Aorta (tissue), 5 donors: ENCODE results near the gene GTF3C1. TPM values are rescaled to one million over a fixed set of nuclear protein-coding genes. Genes with fewer than 3 reads are reported as not detected.
"Not testable (repeated sequence)": the region's sequence is repeated elsewhere in the genome, so short reads cannot be mapped to it uniquely, and the experiment has no call there.

Experiments used
- ATAC-seq: fragments of 200-7000 bp; cut with Tn5 transposase; one replicate; pipeline ENCODE4 v1.9.1; 2022; ENCODE audit warnings: moderate library complexity; ENCODE audit not compliant: low FRiP score
- DNase-seq, 2 donors: peaks; one replicate each; pipeline ENCODE4 v3.0.0-alpha.2; 2020
- H3K27ac ChIP-seq, 2 donors: one replicate each; pipeline ENCODE4 v1.5.1; 2013; ENCODE audit warnings: low read length in 2 of 2, mild to moderate bottlenecking in 2 of 2, moderate library complexity in 2 of 2, control low read depth in 1 of 2, inconsistent platforms in 1 of 2, low read depth in 1 of 2
- H3K27me3 ChIP-seq, 2 donors: one replicate each; pipeline ENCODE4 v1.6.1; 2013; ENCODE audit warnings: control low read depth in 1 of 2, low read length in 1 of 2, mild to moderate bottlenecking in 1 of 2, moderate library complexity in 1 of 2; ENCODE audit not compliant: insufficient read depth in 2 of 2, control insufficient read depth in 1 of 2
- H3K36me3 ChIP-seq, 2 donors: one replicate each; pipeline ENCODE4 v1.6.1; 2013; ENCODE audit warnings: control low read depth in 1 of 2, low read length in 1 of 2, mild to moderate bottlenecking in 1 of 2; ENCODE audit not compliant: insufficient read depth in 2 of 2, control insufficient read depth in 1 of 2
- H3K4me1 ChIP-seq, 2 donors: one replicate each; pipeline ENCODE4 v1.6.1; 2013; ENCODE audit warnings: low read length in 2 of 2, control low read depth in 1 of 2, mild to moderate bottlenecking in 1 of 2, moderate library complexity in 1 of 2; ENCODE audit not compliant: insufficient read depth in 2 of 2, control insufficient read depth in 1 of 2
- H3K4me3 ChIP-seq, 2 donors: one replicate each; pipeline ENCODE4 v1.5.1; 2013; ENCODE audit warnings: low read length in 2 of 2, control low read depth in 1 of 2, mild to moderate bottlenecking in 1 of 2
- H3K9me3 ChIP-seq: one replicate; pipeline ENCODE4 v1.6.1; 2013; ENCODE audit warnings: mild to moderate bottlenecking, low read length; ENCODE audit not compliant: control insufficient read depth
- WGBS, 2 donors: extraction: QIAGEN DNeasy Blood & Tissue Kit; methylation state at CpG; one replicate each; pipeline ENCODE4 v1.1.7; 2013; 5-methylcytosine and 5-hydroxymethylcytosine counted together
- intact Hi-C, 2 donors: fragments of 100-400 bp; cut with DNase I; formaldehyde crosslinking; loops; one replicate each; pipeline versions ENCODE4 v1.14.2 to v1.15.0; 2022
- polyA plus RNA-seq, 2 donors: library from polyadenylated mRNA; stranded (reverse); fragments of 200-250 nt; gene quantifications; one replicate each; pipeline ENCODE4 v1.2.3, GENCODE V29; 2013
- total RNA-seq, 2 donors: library from RNA; stranded (reverse); fragmentation: NEBNext Ultra II Directional; extraction: Animal tissue kit (Norgen Biotek cat#: 25700); gene quantifications; one replicate each; pipeline ENCODE4 v1.2.1, GENCODE V29; 2021
- donor health status: healthy with polysubstance abuse.
- donor health status: Bipolar disorder and iron deficiency.
- donor health status: DM: no; HTN: no; CAD: no.
- donor health status: DM: no; HTN: no; CAD: no.
- donor health status: DM: yes; HTN: yes; CAD: no.

The GTF3C1 gene
- total and polyA plus RNA-seq, 4 donors, result 9.4 to 72.2 (median 47.7) TPM

DNA sequence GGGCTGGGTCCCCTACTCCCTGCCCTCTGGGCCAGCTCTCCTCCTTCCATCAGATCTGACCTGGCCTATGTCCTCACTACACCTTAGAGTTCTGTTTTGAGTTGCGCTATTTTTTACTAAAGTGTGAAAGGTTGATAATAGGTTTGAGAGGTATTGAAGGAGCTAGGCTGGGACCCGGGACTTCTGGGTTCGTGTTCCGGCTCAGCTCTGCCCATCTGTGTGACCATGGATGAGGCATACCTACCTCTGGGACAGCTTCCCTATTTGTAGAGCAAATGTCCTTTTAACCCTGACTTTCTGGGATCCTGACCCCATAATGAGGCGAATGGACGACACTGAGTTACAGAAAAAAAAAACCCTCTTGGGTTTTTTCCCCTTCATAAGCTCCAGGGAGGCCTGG is 111.8 kb downstream of the GTF3C1 start:
- no peak for DNase-seq
- no peak overlapping the region for H3K4me3 ChIP-seq
- 95% methylated on average over 6 of the region's 6 CpGs for WGBS, 2 donors
- H3K9me3 ChIP-seq, result no peaks in the 10 kb centered on the region
- no peaks in the 10 kb centered on the region for H3K27me3 ChIP-seq
- H3K36me3 ChIP-seq, result no peaks in the 10 kb centered on the region
- ATAC-seq, result no peak
- H3K4me1 ChIP-seq, result no peaks in the 10 kb centered on the region
- intact Hi-C loops, result no loop called here
- H3K27ac ChIP-seq, result no peak overlapping the region

DNA sequence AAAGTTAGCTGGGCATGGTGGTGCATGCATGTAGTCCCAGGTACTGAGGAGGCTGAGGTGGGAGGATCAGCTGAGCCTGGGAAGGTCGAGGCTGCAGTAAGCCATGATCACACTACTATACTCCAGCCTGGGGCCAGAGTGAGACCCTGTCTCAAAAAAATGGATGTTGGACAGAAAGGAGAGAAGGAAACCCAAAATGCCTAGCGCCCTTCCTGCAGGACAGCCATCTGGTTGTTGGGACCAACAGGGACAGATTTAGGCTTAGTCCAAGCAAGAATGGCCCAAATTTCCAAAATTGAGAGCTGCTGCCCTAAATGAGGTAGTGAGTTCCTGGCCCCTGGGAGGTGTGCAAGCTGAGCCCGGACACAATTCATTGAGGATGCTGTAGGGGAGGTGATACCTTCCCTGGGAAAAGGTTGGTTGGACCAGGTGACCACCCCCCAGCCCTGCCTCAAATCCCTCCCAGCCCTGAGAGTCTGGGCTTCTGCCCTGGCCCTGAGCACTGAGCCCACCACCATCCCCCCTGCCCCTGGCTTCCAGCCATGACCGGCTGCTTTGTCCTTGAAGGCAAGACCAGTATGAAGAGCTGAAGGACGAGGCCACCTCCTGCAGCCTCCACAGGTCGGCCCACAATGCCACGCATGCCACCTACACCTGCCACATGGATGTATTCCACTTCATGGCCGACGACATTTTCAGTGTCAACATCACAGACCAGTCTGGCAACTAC is 112.6 kb downstream of the GTF3C1 start:
- intact Hi-C loops, result no loop called here
- H3K36me3 ChIP-seq, result no peaks in the 10 kb centered on the region
- WGBS, 2 donors, result 82 to 87% methylated on average over 9 of the region's 9 CpGs

DNA sequence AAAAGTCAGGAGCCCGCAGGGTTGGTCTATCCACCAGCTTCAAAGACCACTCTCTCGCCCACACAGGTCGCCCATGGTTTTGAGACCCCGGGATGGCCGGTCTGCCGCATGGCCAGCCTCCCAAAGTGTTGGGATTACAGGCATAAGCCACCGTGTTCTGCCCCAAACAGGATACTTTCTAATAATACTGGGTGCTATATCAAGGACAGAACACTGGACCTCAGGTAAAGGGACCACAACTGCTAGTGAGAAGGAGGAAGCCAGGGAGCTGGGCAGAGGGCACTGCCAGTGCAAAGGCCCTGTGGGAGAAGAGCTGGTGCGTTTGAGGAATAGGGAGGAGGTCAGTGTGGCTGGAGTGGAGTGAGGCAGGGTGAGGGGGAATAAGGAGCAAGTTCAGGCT is 113.6 kb downstream of the GTF3C1 start:
- intact Hi-C loops, result no loop called here
- H3K4me3 ChIP-seq, result no peak overlapping the region

More for the DNA sequence above, 112.6 kb downstream of the GTF3C1 start:
- no peak overlapping the region for H3K4me3 ChIP-seq
- no peak overlapping the region for H3K27ac ChIP-seq
- H3K9me3 ChIP-seq, result no peaks in the 10 kb centered on the region
- DNase-seq, result peak in 1 of 2 donors; percentile 58
- H3K27me3 ChIP-seq, result no peaks in the 10 kb centered on the region
- no peaks in the 10 kb centered on the region for H3K4me1 ChIP-seq
- ATAC-seq, result peak; percentile 34

DNA sequence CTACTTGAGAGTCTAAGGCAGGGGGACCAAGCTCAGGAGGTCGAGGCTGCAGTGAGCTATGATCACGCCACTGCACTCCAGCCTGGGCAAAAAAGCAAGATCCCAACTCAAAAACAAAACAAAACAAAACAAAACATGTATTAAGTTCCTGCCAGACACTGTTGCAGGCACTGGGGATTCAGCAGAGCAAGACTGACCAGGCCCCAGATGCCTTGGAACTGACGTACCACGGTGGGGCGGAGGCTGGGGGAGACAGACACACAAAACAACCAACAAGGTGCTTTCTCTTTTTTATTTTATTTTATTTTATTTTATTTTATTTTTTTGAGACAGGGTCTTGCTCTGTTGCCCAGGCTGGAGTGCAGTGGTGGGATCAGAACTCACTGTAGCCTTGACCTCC is 114.6 kb downstream of the GTF3C1 start:
- ATAC-seq, intact Hi-C loops, H3K36me3 ChIP-seq, H3K27ac ChIP-seq, H3K9me3 ChIP-seq, H3K4me3 ChIP-seq, H3K4me1 ChIP-seq, H3K27me3 ChIP-seq: not testable (repeated sequence)
- WGBS, 2 donors, result 91 to 92% methylated on average over 5 of the region's 5 CpGs
- peak; percentile 2 to 43 for DNase-seq

More for the DNA sequence above, 113.6 kb downstream of the GTF3C1 start:
- Histone ChIP-seq H3K36me3 (no peaks in the 10 kb centered on the region), H3K4me1 (no peaks in the 10 kb centered on the region), H3K27ac (no peak overlapping the region), H3K27me3 (no peaks in the 10 kb centered on the region), H3K9me3 (no peaks in the 10 kb centered on the region)
- 87 to 93% methylated on average over 8 of the region's 8 CpGs for WGBS, 2 donors
- DNase-seq, result peak; percentile 14 to 21
- ATAC-seq, result no peak

DNA sequence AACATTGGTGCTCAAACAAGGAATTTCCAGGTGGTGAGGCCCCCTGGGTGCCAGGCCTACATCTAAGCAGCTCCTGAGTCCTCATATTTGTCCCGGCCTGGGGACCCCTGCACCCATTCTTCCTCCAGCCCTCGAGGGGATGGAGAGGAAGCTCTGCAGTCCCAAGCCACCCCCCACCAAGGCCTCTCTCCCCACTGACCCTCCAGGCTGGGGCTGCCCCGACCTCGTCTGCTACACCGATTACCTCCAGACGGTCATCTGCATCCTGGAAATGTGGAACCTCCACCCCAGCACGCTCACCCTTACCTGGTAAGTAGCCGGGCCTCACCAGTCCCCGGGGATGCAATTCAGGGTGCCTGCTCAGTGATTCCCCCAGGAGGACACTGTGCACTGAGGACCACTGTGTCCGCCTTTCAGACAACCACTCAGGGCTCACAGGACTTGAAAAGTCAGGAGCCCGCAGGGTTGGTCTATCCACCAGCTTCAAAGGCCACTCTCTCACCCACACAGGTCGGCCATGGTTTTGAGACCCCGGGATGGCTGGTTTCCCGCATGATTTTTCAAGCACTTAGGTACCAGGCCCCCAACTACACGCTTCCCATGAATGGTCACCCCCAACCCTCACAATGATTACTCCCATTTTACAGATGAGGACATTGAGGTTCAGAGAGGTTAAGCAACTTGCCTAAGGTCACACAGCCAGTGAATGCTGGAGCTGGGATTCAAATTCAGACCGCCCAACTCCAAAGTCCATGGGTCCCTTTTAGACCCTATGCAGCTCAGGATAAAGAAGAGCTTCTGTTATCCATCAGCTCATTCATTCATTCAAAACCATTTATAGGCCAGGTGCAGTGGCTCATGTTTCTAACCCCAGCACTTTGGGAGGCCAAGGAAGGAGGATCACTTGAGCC is 115.3 kb downstream of the GTF3C1 start:
- intact Hi-C loops, result no loop called here
- DNase-seq, result peak; percentile 20 to 65
- 88% methylated on average over 16 of the region's 16 CpGs for WGBS, 2 donors

DNA sequence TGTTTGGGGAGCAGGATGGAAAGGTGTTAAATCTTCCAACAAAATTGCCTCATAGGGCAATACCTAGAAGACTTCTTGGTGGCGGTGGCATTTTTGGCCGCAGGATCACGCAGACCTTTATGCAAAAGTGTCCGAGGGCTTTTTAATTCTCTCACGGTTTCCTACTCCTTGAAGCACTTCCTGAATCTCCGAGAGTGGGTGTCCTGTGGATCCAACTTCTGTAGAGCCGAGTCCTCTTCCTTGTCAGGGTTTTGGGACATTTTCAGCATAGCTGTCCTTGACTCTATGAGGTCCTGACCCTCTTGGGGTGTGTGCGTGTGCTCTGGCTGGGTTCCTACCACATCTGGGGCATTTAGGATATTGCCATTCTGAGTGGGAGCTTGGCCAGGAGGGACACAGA is 116.1 kb downstream of the GTF3C1 start:
- H3K9me3 ChIP-seq, result no peaks in the 10 kb centered on the region
- WGBS, 2 donors, result 82 to 89% methylated on average over 8 of the region's 8 CpGs
- no peaks in the 10 kb centered on the region for H3K4me1 ChIP-seq
- H3K36me3 ChIP-seq, result no peaks in the 10 kb centered on the region
- H3K27me3 ChIP-seq, result no peaks in the 10 kb centered on the region
- H3K27ac ChIP-seq, result no peak overlapping the region
- H3K4me3 ChIP-seq, result no peak overlapping the region
- peak in 1 of 2 donors; percentile 4 for DNase-seq
- intact Hi-C loops, result no loop called here
- ATAC-seq, result no peak

More for the DNA sequence above, 115.3 kb downstream of the GTF3C1 start:
- Histone ChIP-seq H3K27ac (no peak overlapping the region), H3K36me3 (no peaks in the 10 kb centered on the region), H3K4me3 (no peak overlapping the region), H3K4me1 (no peaks in the 10 kb centered on the region), H3K27me3 (no peaks in the 10 kb centered on the region), H3K9me3 (no peaks in the 10 kb centered on the region)
- ATAC-seq, result no peak

DNA sequence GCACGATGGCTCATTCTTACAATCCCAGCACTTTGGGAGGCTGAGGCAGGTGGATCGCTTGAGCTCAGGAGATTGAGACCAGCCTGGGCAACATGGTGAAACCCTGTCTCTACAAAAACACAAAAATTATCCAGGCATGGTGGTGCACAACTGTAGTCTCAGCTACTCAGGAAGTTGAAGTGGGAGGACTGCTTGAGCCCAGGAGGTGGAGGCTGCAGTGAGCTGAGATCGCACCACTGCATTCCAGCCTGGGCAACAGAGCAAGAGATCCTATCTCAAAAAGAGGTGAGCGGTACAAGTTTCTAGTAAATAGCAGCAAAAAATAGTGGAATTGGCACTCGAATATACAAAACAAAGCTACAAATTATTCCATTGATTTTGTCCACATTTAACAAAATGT is 116.5 kb downstream of the GTF3C1 start:
- 84 to 91% methylated on average over 5 of the region's 5 CpGs for WGBS, 2 donors
- not testable (repeated sequence) for H3K4me1 ChIP-seq, DNase-seq

DNA sequence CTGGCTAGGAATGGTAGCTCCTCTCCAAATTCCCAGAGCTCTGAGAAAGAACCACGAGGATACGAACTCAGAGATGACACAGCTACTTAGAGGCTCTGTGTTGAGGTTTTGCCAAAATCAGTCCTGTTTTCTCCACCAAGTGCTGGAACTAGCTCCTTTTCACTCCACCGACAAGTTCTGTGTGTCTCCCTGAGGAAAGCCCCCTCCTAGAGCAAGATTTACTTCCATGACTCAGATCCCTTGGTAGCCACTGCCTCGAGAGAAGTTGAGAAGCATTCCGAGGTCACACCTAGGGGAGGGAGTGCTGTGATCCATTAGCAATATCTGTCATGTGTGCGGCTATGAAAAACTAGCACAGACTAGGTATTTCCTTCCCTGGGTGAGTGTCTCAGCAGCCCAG is 117.2 kb downstream of the GTF3C1 start:
- Histone ChIP-seq H3K36me3 (no peaks in the 10 kb centered on the region), H3K27me3 (no peaks in the 10 kb centered on the region), H3K9me3 (no peaks in the 10 kb centered on the region), H3K4me1 (no peaks in the 10 kb centered on the region), H3K27ac (no peak overlapping the region), H3K4me3 (no peak overlapping the region)
- WGBS, 2 donors, result 33 to 36% methylated on average over 6 of the region's 6 CpGs
- intact Hi-C loops, result no loop called here
- ATAC-seq (no peak), DNase-seq (no peak)

More for the DNA sequence above, 116.5 kb downstream of the GTF3C1 start:
- H3K4me3 ChIP-seq, intact Hi-C loops, H3K27me3 ChIP-seq, H3K27ac ChIP-seq, H3K36me3 ChIP-seq, ATAC-seq, H3K9me3 ChIP-seq: not testable (repeated sequence)
